WTC11 (cell line): ENCODE results near the gene CTNNA3. TPM values are rescaled to one million over a fixed set of nuclear protein-coding genes. Genes with fewer than 3 reads are reported as not detected.

ENCODE experiments used
- ATAC-seq: fragments of 200-7000 bp; cut with Tn5 transposase; 2 replicates; pipeline ENCODE4 v1.10.0; 2021; ENCODE audit warnings: mild to moderate bottlenecking, moderate library complexity
- CTCF ChIA-PET: fragments of 300-600 bp; sonication (Branson Sonifier 250); formaldehyde crosslinking; loops from one replicate; lab custom pipeline; 2021; ENCODE audit warnings: antibody characterized with exemption; lab: Charles Lee
- POLR2A ChIA-PET: fragments of 350-600 bp; sonication (Branson Sonifier 250); formaldehyde crosslinking; loops from one replicate; lab custom pipeline; 2021; ENCODE audit warnings: antibody characterized with exemption; lab: Charles Lee
- DNase-seq: peaks from one replicate; pipeline ENCODE4 v3.0.0; 2021; ENCODE audit warnings: low spot score
- H3K27ac Mint-ChIP-seq: 2 replicates; pipeline ENCODE4 v1.8.0; 2021; ENCODE audit warnings: mixed read lengths
- H3K27me3 Mint-ChIP-seq: 2 replicates; pipeline ENCODE4 v1.8.0; 2021; ENCODE audit warnings: low read depth, mild to moderate bottlenecking, moderate library complexity, mixed read lengths
- H3K36me3 Mint-ChIP-seq: 2 replicates; pipeline ENCODE4 v1.8.0; 2021; ENCODE audit warnings: mixed read lengths
- H3K4me1 Mint-ChIP-seq: 2 replicates; pipeline ENCODE4 v1.8.0; 2022; ENCODE audit warnings: mixed read lengths
- H3K4me3 Mint-ChIP-seq: 2 replicates; pipeline ENCODE4 v1.8.0; 2021; ENCODE audit warnings: mild to moderate bottlenecking, moderate library complexity, mixed read lengths
- H3K9me3 Mint-ChIP-seq: 2 replicates; pipeline ENCODE4 v1.8.0; 2021; ENCODE audit warnings: mixed read lengths
- ATF1 ChIP-seq: sonication (generic); formaldehyde crosslinking; IDR thresholded peaks from 2 replicates; pipeline ENCODE4 v1.8.1; 2023; ENCODE audit warnings: mild to moderate bottlenecking, moderate library complexity, missing genetic modification reagents
- ESRRA ChIP-seq: sonication (generic); formaldehyde crosslinking; IDR thresholded peaks from 2 replicates; pipeline ENCODE4 v1.8.1; 2022; ENCODE audit warnings: mild to moderate bottlenecking, missing genetic modification reagents, borderline replicate concordance
- FOXJ3 ChIP-seq: sonication (generic); formaldehyde crosslinking; IDR thresholded peaks from 2 replicates; pipeline ENCODE4 v1.9.0; 2021; ENCODE audit warnings: missing genetic modification reagents, mild to moderate bottlenecking, borderline replicate concordance
- FOXK1 ChIP-seq: sonication (generic); formaldehyde crosslinking; IDR thresholded peaks from 2 replicates; pipeline ENCODE4 v1.8.0; 2022; ENCODE audit warnings: mild to moderate bottlenecking, moderate library complexity, missing genetic modification reagents
- IRF1 ChIP-seq: sonication (generic); formaldehyde crosslinking; IDR thresholded peaks from 2 replicates; pipeline ENCODE4 v1.8.0; 2023; ENCODE audit warnings: missing genetic modification reagents
- MXD4 ChIP-seq: fragments of 250-450 bp; sonication (Bioruptor Pico); IDR thresholded peaks from 2 replicates; pipeline ENCODE4 v1.8.0; 2021; ENCODE audit warnings: mild to moderate bottlenecking, moderate library complexity, borderline replicate concordance
- PRDM15 ChIP-seq: sonication (generic); formaldehyde crosslinking; IDR thresholded peaks from 2 replicates; pipeline ENCODE4 v1.8.0; 2022; ENCODE audit warnings: missing genetic modification reagents
- TEAD4 ChIP-seq: sonication (generic); formaldehyde crosslinking; IDR thresholded peaks from 2 replicates; pipeline ENCODE4 v1.8.0; 2022; ENCODE audit warnings: mild to moderate bottlenecking, missing genetic modification reagents
- ZNF232 ChIP-seq: sonication (generic); formaldehyde crosslinking; IDR thresholded peaks from 2 replicates; pipeline ENCODE4 v1.8.0; 2022; ENCODE audit warnings: mild to moderate bottlenecking, missing genetic modification reagents
- ZNF532 ChIP-seq: fragments of 250-450 bp; sonication (Bioruptor Pico); IDR thresholded peaks from 2 replicates; pipeline ENCODE4 v1.9.0; 2021; ENCODE audit warnings: mild to moderate bottlenecking, borderline replicate concordance
- total RNA-seq: library from RNA; stranded (reverse); gene quantifications from 3 replicates; pipeline ENCODE4 v1.2.3, GENCODE V29; 2021

The CTNNA3 gene
- total RNA-seq, 1 experiment from 2014 or later, result 6.1 TPM

- Mint-ChIP-seq H3K9me3 (no peaks in the 10 kb centered on the region), H3K27me3 (no peaks in the 10 kb centered on the region), H3K36me3 (no peaks in the 10 kb centered on the region), H3K4me3 (no peak overlapping the region), H3K4me1 (peaks cover 23% of the 10 kb centered on the region), H3K27ac (0 out of 2 replicates have a peak overlapping the region, but pooled peaks have one; percentile 37)
- ChIA-PET POLR2A (no interaction called here), CTCF (no interaction called here)
- no peak for DNase-seq
- ATAC-seq, result no peak
- TF ChIP-seq ZNF232 (no peak), ATF1 (CRISPR knock-in tag) (no peak), MXD4 (CRISPR knock-in tag) (no peak), ZNF532 (CRISPR knock-in tag) (no peak), TEAD4 (CRISPR knock-in tag) (no peak), PRDM15 (CRISPR knock-in tag) (no peak)
Measured at GRCh38 chr10:67151471-67151870, 544.5 kb downstream of the CTNNA3 start.

- Mint-ChIP-seq H3K4me3 (no peak overlapping the region), H3K27me3 (no peaks in the 10 kb centered on the region), H3K9me3 (peaks cover 4% of the 10 kb centered on the region; the same call in 1 of the 2 replicates), H3K36me3 (no peaks in the 10 kb centered on the region), H3K4me1 (peaks cover 15% of the 10 kb centered on the region), H3K27ac (no peak overlapping the region)
- POLR2A ChIA-PET, result no interaction called here
- ATAC-seq (no peak), DNase-seq (no peak)
- CTCF ChIA-PET, result no interaction called here
- no peak for TF ChIP-seq ESRRA (CRISPR knock-in tag)
- TF ChIP-seq IRF1, result no peak
- no peak for TF ChIP-seq ZNF532 (CRISPR knock-in tag)
- TF ChIP-seq FOXJ3 (CRISPR knock-in tag), result no peak
- no peak for TF ChIP-seq FOXK1 (CRISPR knock-in tag)
Measured at GRCh38 chr10:67144530-67144929, 551.5 kb downstream of the CTNNA3 start.
